HG02840 (cell line): ENCODE results near the gene ITPR3.

ENCODE experiments used
- ATAC-seq: cut with Tn5 transposase; IDR thresholded peaks from one replicate; pipeline ENCODE4 v1.9.1; 2021; ENCODE audit warnings: mild to moderate bottlenecking, moderate library complexity, moderate number of reproducible peaks; ENCODE audit not compliant: unreplicated experiment, low FRiP score

The ITPR3 gene

GRCh38 chr6:33664506-33665057 is 43.5 kb downstream of the ITPR3 start:
- ATAC-seq: no peak

GRCh38 chr6:33665957-33666356 is 44.8 kb downstream of the ITPR3 start:
- ATAC-seq: no peak

- no peak for ATAC-seq
Measured at GRCh38 chr6:33667072-33667471, 46.0 kb downstream of the ITPR3 start.

GRCh38 chr6:33667776-33668175 is 46.7 kb downstream of the ITPR3 start:
- no peak for ATAC-seq

- ATAC-seq: no peak
Measured at GRCh38 chr6:33668328-33668727, 47.2 kb downstream of the ITPR3 start.

- no peak for ATAC-seq
Measured at GRCh38 chr6:33668914-33669313, 47.8 kb downstream of the ITPR3 start.

- no peak for ATAC-seq
Measured at GRCh38 chr6:33670086-33670660, 49.1 kb downstream of the ITPR3 start.

GRCh38 chr6:33670971-33671743 is 50.0 kb downstream of the ITPR3 start:
- ATAC-seq: no peak

- no peak for ATAC-seq
Measured at GRCh38 chr6:33671744-33672072, 50.6 kb downstream of the ITPR3 start.

GRCh38 chr6:33672808-33673207 is 51.7 kb downstream of the ITPR3 start:
- no peak for ATAC-seq

GRCh38 chr6:33673851-33674250 is 52.7 kb downstream of the ITPR3 start:
- ATAC-seq: no peak

GRCh38 chr6:33675968-33676367 is 54.8 kb downstream of the ITPR3 start:
- no peak for ATAC-seq

GRCh38 chr6:33676416-33677142 is 55.5 kb downstream of the ITPR3 start:
- ATAC-seq: no peak

- ATAC-seq: no peak
Measured at GRCh38 chr6:33677143-33677660, 56.1 kb downstream of the ITPR3 start.

GRCh38 chr6:33677689-33678088 is 56.6 kb downstream of the ITPR3 start:
- ATAC-seq: no peak

- ATAC-seq: no peak
Measured at GRCh38 chr6:33678233-33678931, 57.3 kb downstream of the ITPR3 start.

GRCh38 chr6:33678932-33679490 is 57.9 kb downstream of the ITPR3 start:
- ATAC-seq: no peak

GRCh38 chr6:33679761-33680160 is 58.6 kb downstream of the ITPR3 start:
- ATAC-seq: no peak

GRCh38 chr6:33682341-33682740 is 61.2 kb downstream of the ITPR3 start:
- ATAC-seq: no peak

- ATAC-seq: no peak
Measured at GRCh38 chr6:33683051-33683571, 62.0 kb downstream of the ITPR3 start.
